HG03039 (cell line): ENCODE data around the gene DPEP1.
"Not testable (repeated sequence)": the region's sequence is repeated elsewhere in the genome, so short reads cannot be mapped to it uniquely, and the experiment has no call there.

Source experiments
- ATAC-seq: cut with Tn5 transposase; IDR thresholded peaks from one replicate; pipeline ENCODE4 v1.9.1; 2021; ENCODE audit warnings: mild to moderate bottlenecking, moderate library complexity; ENCODE audit not compliant: unreplicated experiment

Gene DPEP1

DNA sequence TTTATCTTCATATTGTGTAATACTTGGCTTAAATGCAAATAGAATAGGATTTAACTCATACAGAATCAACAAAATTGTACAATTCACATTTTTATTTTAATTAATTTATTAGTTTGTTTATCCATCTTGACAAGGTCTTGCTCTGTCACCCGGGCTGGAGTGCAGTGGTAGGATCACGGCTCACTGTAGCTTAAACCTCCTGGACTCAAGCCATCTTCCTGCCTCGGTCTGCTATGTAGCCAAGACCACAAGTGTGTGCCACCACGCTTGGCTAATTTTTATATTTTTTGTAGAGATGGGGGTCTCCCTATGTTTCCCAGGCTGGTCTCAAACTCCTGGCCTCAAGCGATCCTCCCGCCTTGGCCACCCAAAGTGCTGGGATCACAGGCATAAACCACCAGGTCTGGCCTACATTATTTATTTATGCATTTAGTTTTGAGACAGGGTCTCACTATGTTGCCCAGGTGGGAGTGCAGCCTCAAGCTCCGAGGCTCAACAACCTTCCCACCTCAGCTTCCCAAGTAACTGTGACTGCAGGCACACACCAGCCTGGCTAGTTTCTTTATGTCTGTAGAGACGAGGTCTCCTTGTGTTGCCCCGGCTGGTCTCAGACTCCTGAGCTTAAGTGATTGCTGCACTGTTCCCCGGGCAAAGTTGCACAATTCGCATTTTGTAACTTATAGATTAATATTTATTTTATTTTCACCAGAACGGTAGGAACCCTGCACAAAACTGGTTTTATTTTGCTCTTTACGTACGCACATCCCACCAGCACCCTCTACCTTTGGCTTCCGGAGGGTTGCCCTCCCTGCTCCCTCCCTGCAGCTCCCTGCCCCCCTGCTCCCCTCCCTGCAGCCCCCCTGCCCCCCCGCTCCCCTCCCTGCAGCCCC is 4.9 kb downstream of the DPEP1 start:
- no peak for ATAC-seq

DNA sequence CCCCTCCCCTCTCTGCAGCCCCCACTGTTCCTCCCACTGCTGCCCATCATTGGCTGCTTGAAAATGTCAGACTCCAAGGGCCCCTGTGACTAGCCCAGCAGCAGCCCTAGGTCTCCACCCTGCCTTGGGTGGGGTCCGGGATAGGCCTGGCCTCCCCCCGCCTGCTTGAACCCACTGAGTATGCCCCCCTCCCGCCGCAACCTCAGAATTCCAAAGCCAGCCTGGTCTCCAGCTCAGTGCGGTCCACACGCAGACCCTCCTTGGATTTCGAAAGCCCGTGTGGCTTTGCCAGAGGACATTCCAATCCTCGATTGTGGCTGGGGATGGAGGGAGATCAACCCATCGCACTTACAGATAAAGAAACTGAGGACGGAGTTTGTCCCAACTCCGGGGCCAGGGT is 6.4 kb downstream of the DPEP1 start:
- no peak for ATAC-seq

DNA sequence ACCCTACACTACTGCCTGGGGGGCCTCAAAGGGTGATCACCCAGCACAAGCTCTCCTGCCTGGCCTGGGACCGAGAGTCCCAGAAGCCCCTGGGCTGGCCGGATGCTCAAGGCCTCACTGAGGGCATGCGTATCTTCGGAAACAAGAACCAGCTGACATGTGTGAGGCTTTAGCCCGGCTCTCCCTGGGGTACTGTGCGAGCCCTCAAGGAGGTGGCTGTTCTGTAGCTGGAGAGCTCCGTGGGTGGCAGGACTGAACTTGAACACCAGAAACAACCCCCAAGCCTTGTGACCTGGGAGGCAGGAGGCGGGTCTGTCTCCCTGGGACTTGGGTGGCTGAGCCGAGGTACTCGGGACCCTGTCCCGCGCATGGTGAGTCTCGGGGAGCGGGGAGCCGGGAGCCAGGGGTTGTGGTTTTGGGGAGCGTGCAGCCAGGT is 7.0 kb downstream of the DPEP1 start:
- ATAC-seq: no peak

DNA sequence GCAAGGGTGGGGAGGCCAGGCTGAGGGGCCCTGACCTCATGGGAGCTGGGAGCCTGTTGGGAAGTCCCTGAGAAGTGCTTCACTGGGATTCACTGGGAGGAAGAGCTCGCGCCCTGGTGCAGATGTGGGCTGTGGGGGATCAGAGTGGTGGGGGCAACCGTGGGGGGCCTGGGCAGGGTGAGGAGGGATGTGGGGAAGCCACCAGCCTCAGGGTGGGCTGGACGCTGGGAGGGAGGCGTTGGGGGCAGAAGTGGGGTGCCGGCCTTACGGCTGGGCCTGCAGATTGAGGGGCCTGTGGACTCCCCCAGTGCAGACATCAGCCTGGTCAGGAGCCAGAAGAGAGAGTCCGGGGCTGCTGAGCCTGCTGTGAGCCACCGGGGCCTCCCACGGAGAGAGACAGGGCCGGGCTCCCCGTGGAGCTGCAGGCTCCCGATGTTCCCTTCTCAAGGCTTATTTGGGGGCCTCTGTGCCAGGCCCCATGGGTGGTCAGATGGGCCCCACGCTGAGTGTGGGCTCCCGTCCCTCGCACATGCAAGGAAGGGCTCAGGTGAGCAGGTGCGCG is 7.8 kb downstream of the DPEP1 start:
- no peak for ATAC-seq

DNA sequence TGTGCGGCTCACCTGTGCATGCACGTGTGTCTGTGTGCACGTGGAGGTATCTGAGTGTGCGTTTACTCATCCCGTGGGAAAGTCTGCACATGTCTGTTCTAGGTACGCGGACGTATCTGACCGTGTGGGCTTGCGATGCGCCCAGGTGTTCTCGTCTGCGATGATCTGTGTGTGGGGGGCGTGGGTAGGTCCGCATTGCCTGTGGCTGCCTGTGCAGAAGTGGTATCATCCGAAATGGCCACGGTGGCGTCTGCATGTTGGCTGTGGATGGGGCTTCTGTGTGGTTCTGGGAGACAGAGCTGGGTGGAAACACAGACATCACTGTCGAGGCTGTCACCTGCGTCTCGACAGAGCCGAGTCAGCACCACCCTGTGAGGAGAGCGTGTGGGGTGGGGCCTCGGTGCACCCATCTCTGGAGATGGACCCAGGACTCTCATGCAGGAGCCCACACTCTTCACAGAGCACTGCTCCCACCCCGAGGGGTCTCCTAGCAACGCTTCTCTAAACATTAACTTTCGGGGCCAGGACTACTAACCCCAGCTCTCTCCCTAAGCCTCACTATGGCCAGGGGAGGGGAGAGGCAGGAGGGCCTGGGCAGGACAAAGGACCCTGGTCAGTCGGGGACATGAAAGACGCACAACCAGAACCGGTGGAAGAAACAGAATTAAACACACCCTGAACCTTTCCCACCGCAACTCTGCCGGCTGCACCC is 8.4 kb downstream of the DPEP1 start:
- no peak for ATAC-seq

DNA sequence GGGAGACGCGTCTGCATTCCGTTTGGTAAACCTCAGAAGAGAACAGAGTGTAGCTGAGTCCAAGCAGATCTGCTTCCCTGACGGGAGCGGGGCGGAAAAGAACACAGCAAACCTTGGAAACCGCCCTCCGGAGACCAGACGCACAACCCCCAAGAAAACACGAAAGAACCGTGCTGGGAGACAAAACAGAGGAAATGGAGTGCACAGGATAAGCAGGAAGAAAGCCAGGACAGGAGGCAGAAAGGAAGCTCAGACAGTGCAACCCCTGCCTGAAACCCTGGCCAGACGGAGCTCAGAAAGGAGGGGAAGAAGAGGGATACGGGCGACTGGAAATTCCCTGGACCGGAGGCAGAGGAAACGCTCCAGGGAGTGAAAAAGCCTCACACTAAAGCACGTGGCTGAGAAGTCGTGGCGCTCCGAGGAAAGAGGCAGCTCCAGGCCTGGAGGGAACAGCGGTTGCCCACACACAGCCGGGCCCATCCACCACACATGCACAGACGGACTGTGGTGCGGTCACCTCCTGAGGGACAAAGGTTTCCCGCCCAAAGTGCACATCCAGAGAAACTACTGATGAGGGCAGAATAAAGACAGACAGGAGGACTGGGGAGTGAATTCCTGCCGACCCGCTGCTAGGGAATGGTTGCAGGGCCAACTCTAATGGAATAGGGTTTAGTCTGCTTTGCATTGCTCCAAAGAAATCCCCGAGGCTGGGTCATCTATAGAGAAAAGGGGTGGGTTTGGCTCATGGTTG is 10.2 kb downstream of the DPEP1 start:
- no peak for ATAC-seq

DNA sequence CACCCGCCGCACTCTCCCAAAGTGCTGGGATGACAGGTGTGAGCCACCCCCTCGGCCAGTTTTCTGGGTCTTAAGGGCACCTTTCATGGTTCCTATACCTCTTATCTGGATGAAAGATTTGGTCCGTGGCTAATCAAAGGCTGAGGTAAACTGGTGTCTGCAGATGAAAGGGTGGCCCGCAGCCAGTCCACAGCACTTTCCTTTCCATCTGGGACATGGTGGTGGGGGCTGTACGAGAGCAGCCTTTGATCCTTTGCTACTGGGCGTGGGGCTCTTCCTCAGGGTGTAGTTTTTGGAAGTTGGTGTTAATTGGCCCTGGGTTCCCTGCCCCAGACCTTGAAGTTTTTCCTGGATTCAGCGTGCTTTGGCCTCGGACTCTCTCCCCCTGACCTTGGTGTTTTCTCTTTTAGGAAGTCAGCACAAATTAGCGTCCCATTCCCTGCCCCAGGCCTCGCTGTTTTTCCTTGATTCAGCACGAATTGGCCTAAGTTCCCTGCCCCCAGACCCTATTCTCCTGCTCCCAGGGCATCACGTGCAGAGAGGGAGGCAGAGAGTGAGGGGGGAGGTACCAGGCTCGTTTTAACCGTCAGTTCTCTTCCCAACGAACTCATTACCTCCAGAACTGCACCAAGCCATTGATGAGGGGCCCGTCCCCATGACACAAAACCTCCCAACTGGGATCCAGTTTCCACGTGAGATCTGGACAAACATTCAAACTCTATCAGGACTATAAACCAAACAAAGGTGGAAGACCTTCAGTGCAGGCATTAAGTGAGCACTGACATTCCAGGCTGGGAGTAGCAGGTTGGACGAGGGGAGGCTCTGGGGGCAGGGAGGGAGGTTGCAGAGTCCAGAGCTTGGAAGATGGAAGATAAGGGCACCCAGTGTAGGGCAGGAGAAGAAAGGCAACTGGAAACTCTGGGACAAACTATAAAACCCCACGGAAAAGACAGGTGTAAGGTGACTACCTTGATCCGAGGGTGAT is 11.6 kb downstream of the DPEP1 start:
- ATAC-seq: no peak

DNA sequence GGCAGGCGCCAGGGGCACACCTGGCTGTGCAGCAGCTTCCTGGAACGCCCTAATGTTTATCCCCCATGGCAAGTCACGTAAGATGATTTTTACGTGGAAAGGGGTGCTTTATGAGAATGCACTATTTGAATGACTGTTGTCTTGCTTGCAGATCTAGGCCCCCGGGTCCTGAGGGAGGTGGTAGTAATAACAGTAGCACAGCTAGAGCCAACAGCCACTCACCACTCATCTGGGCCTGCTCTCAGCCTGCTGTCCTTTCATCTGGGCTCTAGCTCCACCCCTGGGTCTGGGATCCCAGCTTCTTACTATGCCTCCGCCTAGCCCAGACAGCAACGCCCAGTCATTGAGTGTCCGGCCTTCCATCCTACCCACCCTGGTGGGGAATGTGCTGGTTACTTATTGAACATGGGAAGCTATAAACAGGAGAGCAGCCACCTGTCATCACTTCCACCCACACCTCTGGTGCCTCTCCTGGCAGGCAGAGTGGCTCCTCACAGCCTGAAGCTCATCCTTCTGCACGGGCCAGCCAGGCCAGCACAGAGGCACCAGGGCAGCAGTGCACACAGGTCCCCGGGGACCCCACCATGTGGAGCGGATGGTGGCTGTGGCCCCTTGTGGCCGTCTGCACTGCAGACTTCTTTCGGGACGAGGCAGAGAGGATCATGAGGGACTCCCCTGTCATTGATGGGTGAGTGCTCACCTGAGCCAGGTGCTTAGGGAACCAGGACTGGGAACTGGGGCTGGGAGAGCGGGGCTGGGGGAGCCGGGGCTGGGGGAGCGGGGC is 16.6 kb downstream of the DPEP1 start:
- no peak for ATAC-seq

DNA sequence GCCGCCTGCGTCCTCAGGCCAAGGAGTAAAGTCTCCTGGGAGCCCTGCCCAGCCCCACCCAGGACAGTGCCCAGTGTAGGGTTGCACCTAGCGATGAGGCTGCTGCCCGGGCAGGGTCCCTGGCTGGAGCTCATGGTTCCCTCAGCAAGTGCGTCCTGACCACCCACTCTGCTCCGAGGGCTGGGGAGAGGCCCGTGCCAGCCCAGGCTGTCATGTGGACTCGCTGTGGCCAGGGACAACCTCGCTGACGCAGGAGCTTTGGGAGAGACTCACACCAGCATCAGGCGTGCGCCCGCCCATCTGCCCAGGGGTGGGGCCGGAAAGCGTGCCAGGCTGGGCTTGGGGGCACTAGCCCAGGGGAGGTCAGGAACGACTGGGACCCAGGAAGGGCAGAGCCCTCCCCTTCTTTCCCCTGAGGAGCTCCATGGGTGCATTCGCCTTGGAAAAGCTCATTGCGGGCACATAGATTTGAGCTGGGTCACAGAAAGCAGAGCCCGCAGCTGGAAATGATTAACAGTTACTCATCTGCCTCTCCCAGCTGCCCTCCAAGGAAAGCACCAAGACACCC is 19.7 kb downstream of the DPEP1 start:
- ATAC-seq: no peak

DNA sequence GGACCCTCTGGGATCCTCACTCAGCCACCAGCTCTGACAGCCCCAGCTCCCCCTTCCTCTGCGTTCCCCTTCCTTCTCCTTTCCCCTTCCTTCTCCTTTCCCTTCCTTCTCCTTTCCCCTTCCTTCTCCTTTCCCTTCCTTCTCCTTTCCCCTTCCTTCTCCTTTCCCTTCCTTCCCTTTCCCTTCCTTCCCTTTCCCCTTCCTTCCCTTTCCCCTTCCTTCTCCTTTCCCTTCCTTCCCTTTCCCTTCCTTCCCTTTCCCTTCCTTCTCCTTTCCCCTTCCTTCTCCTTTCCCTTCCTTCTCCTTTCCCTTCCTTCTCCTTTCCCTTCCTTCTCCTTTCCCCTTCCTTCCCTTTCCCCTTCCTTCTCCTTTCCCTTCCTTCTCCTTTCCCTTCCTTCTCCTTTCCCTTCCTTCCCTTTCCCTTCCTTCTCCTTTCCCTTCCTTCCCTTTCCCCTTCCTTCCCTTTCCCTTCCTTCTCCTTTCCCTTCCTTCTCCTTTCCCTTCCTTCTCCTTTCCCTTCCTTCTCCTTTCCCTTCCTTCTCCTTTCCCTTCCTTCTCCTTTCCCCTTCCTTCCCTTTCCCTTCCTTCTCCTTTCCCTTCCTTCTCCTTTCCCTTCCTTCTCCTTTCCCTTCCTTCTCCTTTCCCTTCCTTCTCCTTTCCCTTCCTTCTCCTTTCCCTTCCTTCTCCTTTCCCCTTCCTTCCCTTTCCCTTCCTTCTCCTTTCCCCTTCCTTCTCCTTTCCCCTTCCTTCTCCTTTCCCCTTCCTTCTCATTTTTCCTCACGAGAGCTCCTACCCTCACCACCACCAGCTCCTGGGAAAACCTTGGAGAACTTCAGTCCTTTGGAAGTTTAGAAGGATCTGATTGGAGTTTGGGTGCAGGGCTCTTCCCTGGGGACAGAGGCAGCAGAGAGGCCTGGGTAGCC is 21.3 kb downstream of the DPEP1 start:
- ATAC-seq: not testable (repeated sequence)

DNA sequence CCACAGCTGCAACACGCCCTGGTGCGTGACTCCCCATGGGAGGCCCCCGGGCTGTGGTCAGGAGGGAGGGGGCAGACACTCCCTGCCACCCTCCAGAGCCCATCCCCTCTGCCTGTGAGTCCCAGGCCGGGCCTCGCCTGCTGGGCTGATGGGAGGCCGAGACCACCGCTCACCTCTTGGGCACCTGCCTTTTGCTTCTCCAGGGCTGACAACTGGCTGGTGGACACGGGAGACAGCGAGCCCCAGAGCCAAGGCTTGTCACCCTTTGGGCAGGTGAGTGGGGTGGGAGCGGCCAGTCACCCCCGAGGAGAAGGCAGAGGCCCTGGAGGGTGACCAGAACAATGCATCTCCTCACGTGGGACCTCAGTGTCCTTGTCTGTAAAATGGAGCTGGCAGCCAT is 23.2 kb downstream of the DPEP1 start:
- no peak for ATAC-seq

DNA sequence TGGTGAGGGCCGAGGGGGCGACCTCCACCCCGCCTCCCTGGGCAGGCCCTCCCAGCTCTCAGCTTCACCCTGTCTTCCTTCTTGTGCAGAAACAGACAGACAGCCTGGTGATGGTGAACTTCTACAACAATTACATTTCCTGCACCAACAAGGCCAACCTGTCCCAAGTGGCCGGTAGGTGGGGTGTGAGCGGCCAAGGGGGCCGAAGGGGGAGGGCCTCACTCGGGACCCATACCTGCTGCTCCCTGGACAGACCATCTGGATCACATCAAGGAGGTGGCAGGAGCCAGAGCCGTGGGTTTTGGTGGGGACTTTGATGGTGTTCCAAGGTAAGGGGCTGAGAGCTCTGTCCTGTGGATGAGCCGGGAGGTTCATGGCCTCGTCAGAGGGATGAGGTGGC is 23.9 kb downstream of the DPEP1 start:
- no peak for ATAC-seq

DNA sequence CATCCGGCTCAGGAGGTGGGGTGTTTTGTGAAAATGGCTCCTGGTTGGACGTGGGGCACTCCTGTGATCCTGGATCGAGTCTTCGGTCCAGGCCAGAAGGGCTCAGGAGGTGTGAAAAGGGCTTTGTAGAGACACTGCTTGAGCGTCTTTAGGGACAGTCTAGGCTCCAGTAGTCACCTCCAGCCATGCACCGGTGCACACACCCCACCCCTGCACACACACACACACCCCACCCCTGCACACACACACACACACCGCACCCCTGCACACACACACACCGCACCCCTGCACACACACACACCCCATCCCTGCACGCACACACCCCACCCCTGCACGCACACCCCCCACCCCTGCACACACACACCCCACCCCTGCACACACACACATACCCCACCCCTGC is 25.0 kb downstream of the DPEP1 start:
- no peak for ATAC-seq

DNA sequence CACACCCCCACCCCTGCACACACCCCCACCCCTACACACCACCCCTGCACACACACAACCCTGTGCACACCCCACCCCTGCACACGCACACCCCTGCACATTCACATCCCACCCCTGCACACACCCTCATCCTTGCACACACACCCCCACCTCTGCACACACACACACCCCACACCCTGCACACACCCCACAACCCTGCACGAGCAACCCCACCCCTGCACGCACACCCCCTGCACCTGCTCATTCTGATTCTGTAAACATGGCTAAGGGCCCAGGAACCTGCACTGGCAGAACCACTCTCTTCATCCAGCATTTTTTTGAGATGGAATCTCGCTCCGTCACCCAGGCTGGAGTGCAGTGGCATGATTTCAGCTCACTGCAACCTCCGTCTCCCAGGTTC is 25.9 kb downstream of the DPEP1 start:
- ATAC-seq: no peak

DNA sequence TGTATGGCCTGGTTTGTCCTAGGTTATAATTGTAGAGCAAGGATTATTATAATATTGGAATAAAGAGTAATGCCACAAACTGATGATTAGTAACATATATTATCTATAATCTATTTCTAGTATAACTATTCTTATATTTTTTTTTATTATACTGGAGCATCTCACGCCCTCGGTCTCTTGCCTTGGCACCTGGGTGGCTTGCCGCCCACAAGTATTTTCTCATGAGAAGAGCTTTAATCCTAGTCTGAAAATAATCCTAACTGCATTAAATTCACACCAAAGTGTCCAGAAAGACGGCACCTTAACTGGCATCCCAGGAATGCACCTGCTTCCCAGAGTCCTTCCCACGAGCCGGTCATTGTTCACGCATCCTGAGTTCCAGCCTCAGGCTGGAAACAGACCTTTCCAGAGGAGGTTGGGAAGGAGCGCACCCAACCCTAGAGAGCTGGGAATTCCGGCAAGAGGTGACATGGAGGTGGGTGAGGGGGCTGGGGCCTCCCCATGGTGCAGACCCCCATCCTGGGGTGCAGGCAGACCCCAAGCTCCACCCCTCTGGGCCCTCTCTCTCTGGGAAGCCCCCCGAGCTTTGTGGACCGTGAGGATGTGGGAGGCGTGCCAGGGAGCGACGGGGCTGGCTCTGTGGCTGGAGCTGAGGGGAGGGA is 28.1 kb downstream of the DPEP1 start:
- ATAC-seq: no peak

DNA sequence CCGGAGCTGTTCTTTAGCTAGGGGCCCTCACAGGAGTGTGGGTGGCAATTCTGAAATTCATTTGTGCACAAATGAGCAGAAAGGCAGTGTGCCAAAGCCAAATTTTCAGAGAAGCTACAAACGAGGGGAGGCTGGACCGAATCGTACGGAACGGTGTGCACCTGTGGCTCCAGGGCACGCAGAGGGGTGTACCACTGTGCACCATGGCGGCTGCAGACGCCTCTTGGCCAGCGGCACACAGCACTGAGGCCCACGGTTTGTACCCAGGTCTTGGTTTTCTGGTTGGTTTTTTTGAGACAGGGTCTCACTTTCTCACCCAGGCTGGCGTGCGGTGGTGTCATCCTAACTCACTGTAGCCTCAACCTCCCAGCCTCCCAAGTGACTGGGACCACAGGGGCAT is 29.1 kb downstream of the DPEP1 start:
- ATAC-seq: no peak

DNA sequence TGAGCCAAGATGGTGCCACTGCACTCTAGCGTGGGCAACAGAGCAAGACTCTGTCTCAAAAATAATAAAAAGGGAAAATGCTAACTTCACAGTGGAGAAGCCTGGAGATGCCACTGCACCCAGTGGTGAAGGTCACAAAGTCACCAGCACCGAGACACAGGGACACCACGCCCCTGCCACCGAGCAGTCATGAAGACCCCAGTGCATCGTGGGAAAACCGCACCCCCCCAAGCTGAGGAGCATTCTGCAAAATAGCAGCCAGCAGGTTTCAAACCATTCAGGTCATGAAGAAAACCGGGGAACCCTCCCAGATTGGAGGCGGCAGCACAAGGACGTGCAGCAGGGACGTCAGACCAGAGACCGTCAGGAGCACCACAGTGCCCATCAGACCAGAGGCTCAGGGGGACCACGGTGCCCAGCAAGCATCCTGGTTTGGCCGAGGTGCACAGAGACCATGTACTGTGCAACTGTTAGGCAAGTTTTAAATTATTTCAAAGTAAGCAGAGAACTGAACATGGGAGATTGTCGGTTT is 30.4 kb downstream of the DPEP1 start:
- no peak for ATAC-seq
